Activated T-helper 17 cell treated with anti-CD3 and anti-CD28 coated beads, Interleukin-2, amount 50 U/mL, for 72 hours (primary cell): ENCODE results near the gene SLC1A6. TPM values are rescaled to one million over a fixed set of nuclear protein-coding genes. Genes with fewer than 3 reads are reported as not detected.

Source experiments
- ATAC-seq: fragments of 150-1000 bp; cut with Tn5 transposase; replicated peaks from 2 replicates; pipeline ENCODE4 v1.10.0; 2021; ENCODE audit warnings: mild to moderate bottlenecking, moderate library complexity
- H3K27ac Mint-ChIP-seq: one replicate; pipeline ENCODE4 v1.8.0; 2022; ENCODE audit warnings: mixed read lengths
- H3K27me3 Mint-ChIP-seq: one replicate; pipeline ENCODE4 v1.8.0; 2022; ENCODE audit warnings: mixed read lengths
- H3K36me3 Mint-ChIP-seq: one replicate; pipeline ENCODE4 v1.8.0; 2022; ENCODE audit warnings: low read depth, mild to moderate bottlenecking, mixed read lengths
- H3K4me1 Mint-ChIP-seq: one replicate; pipeline ENCODE4 v1.8.0; 2022; ENCODE audit warnings: mixed read lengths
- H3K4me3 Mint-ChIP-seq: one replicate; pipeline ENCODE4 v1.8.0; 2022; ENCODE audit warnings: mild to moderate bottlenecking, mixed read lengths
- H3K9me3 Mint-ChIP-seq: one replicate; pipeline ENCODE4 v1.8.0; 2022; ENCODE audit warnings: mixed read lengths
- total RNA-seq, 2 donors: library from RNA; stranded (reverse); gene quantifications; one replicate each; pipeline ENCODE4 v1.2.3, GENCODE V29; 2022

The SLC1A6 gene
- total RNA-seq, 2 donors from 2014 or later: not detected

GRCh38 chr19:14941189-14941588 lies 38.5 kb downstream of the SLC1A6 start, which contains the start of gene OR7C2:
Gene OR7C2 (plus strand): TSS chr19:14941489. CDS start chr19:14941489, 0 bp downstream.
- Mint-ChIP-seq H3K27me3 (peaks cover 10% of the 10 kb centered on the region), H3K36me3 (no peaks in the 10 kb centered on the region), H3K27ac (no peak within 1 kb of the TSS), H3K4me1 (no peaks in the 10 kb centered on the region), H3K4me3 (no peak within 1 kb of the TSS), H3K9me3 (no peaks in the 10 kb centered on the region)
- no peak for ATAC-seq

GRCh38 chr19:14940266-14940665 lies 39.4 kb downstream of the SLC1A6 start:
- peaks cover 10% of the 10 kb centered on the region for H3K27me3 Mint-ChIP-seq
- ATAC-seq: no peak
- H3K9me3 Mint-ChIP-seq: no peaks in the 10 kb centered on the region
- H3K4me3 Mint-ChIP-seq: no peak overlapping the region
- no peaks in the 10 kb centered on the region for H3K4me1 Mint-ChIP-seq
- no peak overlapping the region for H3K27ac Mint-ChIP-seq
- H3K36me3 Mint-ChIP-seq: no peaks in the 10 kb centered on the region

GRCh38 chr19:14933506-14933905 lies 46.2 kb downstream of the SLC1A6 start:
- ATAC-seq: no peak
- Mint-ChIP-seq H3K4me1 (no peaks in the 10 kb centered on the region), H3K27ac (no peak overlapping the region), H3K27me3 (peaks cover 32% of the 10 kb centered on the region), H3K4me3 (no peak overlapping the region), H3K36me3 (no peaks in the 10 kb centered on the region), H3K9me3 (peaks cover 3% of the 10 kb centered on the region)

GRCh38 chr19:14916848-14917247 lies 62.8 kb downstream of the SLC1A6 start:
- no peaks in the 10 kb centered on the region for H3K4me1 Mint-ChIP-seq
- no peaks in the 10 kb centered on the region for H3K36me3 Mint-ChIP-seq
- H3K27me3 Mint-ChIP-seq: peaks cover 43% of the 10 kb centered on the region
- no peak for ATAC-seq
- H3K4me3 Mint-ChIP-seq: no peak overlapping the region
- no peak overlapping the region for H3K27ac Mint-ChIP-seq
- H3K9me3 Mint-ChIP-seq: peaks cover 5% of the 10 kb centered on the region

GRCh38 chr19:14915116-14915515 lies 64.5 kb downstream of the SLC1A6 start:
- H3K27me3 Mint-ChIP-seq: peaks cover 37% of the 10 kb centered on the region
- H3K9me3 Mint-ChIP-seq: peaks cover 5% of the 10 kb centered on the region

GRCh38 chr19:14906711-14907110 lies 73.0 kb downstream of the SLC1A6 start:
- Mint-ChIP-seq H3K36me3 (no peaks in the 10 kb centered on the region), H3K4me3 (no peak overlapping the region), H3K4me1 (no peaks in the 10 kb centered on the region), H3K9me3 (no peaks in the 10 kb centered on the region), H3K27me3 (peaks cover 25% of the 10 kb centered on the region), H3K27ac (no peak overlapping the region)
- no peak for ATAC-seq

More at GRCh38 chr19:14915116-14915515, 64.5 kb downstream of the SLC1A6 start:
- Mint-ChIP-seq H3K36me3 (no peaks in the 10 kb centered on the region), H3K4me3 (no peak overlapping the region), H3K27ac (no peak overlapping the region), H3K4me1 (no peaks in the 10 kb centered on the region)
- ATAC-seq: no peak

- Mint-ChIP-seq H3K9me3 (no peaks in the 10 kb centered on the region), H3K4me3 (no peak overlapping the region), H3K27me3 (peaks cover 41% of the 10 kb centered on the region), H3K36me3 (no peaks in the 10 kb centered on the region), H3K27ac (no peak overlapping the region), H3K4me1 (no peaks in the 10 kb centered on the region)
- no peak for ATAC-seq
These were observed 77.9 kb downstream of the SLC1A6 start for GRCh38 chr19:14901675-14902260.

Other genes with a start within 250 kb of the SLC1A6 start
- gene ADGRE2, start 201.3 kb downstream of the SLC1A6 start, total RNA-seq: 1 to 10 TPM; 1.1 to 3.3 TPM
- not detected for gene OR7A5, start 144.7 kb downstream of the SLC1A6 start, total RNA-seq
- gene OR7C1, start 144.7 kb downstream of the SLC1A6 start, total RNA-seq: not detected
- gene OR7A10, start 130.9 kb downstream of the SLC1A6 start, total RNA-seq: not detected
- not detected for gene OR7A17, start 93.7 kb downstream of the SLC1A6 start, total RNA-seq
- not detected for gene OR7C2, start 38.4 kb downstream of the SLC1A6 start, total RNA-seq
- gene CASP14, start 69.6 kb upstream of the SLC1A6 start, total RNA-seq: not detected
- gene OR1I1, start 102.3 kb upstream of the SLC1A6 start, total RNA-seq: not detected
- gene SYDE1, start 127.5 kb upstream of the SLC1A6 start, total RNA-seq: 1 to 10 TPM in 1 of 2 donors, under 1 TPM in 1; 0.26 to 2.6 TPM
- gene NOTCH3, start 221.1 kb upstream of the SLC1A6 start, total RNA-seq: under 1 TPM; 0.06 to 0.29 TPM